Hepatocyte (in vitro differentiated cells): ENCODE results near the gene VASN. TPM values are rescaled to one million over a fixed set of nuclear protein-coding genes. Genes with fewer than 3 reads are reported as not detected.
A peak's percentile ranks its signal among the peaks of the same experiment; 100 is the strongest.

Source experiments
- DNase-seq: peaks from one replicate; pipeline ENCODE4 v3.0.0-alpha.2; 2016; ENCODE audit warnings: low spot score
- H2AFZ ChIP-seq: fragments of 200-600 bp; sonication (generic); 2 replicates; pipeline ENCODE4 v1.6.0; 2016; ENCODE audit warnings: antibody characterized with exemption, mild to moderate bottlenecking
- H3K27ac ChIP-seq: fragments of 200-600 bp; sonication (generic); 2 replicates; pipeline ENCODE4 v1.5.1; 2016; ENCODE audit warnings: mild to moderate bottlenecking
- H3K27me3 ChIP-seq: fragments of 200-600 bp; sonication (generic); 2 replicates; pipeline ENCODE4 v1.6.1; 2016
- H3K36me3 ChIP-seq: fragments of 200-600 bp; sonication (generic); replicated peaks from 2 replicates; pipeline ENCODE4 v1.5.1; 2016; ENCODE audit warnings: low read depth; ENCODE audit not compliant: insufficient read depth
- H3K4me1 ChIP-seq: fragments of 200-600 bp; sonication (generic); 2 replicates; pipeline ENCODE4 v1.5.1; 2016; ENCODE audit warnings: mild to moderate bottlenecking, moderate library complexity; ENCODE audit not compliant: insufficient read depth
- H3K4me2 ChIP-seq: fragments of 200-600 bp; sonication (generic); 2 replicates; pipeline ENCODE4 v1.6.0; 2016
- H3K4me3 ChIP-seq: fragments of 200-600 bp; sonication (generic); 2 replicates; pipeline ENCODE4 v1.5.1; 2016; ENCODE audit warnings: mild to moderate bottlenecking
- H3K79me2 ChIP-seq: fragments of 200-600 bp; sonication (generic); 2 replicates; pipeline ENCODE4 v1.6.0; 2017; ENCODE audit warnings: mild to moderate bottlenecking
- H3K9me2 ChIP-seq: fragments of 200-600 bp; sonication (generic); replicated peaks from 2 replicates; pipeline ENCODE4 v1.6.0; 2017; ENCODE audit warnings: mild to moderate bottlenecking; ENCODE audit not compliant: insufficient read depth
- H3K9me3 ChIP-seq: fragments of 200-600 bp; sonication (generic); 2 replicates; pipeline ENCODE4 v1.5.1; 2016; ENCODE audit warnings: low read depth, mild to moderate bottlenecking
- H4K20me1 ChIP-seq: fragments of 200-600 bp; sonication (generic); 2 replicates; pipeline ENCODE4 v1.6.0; 2016; ENCODE audit warnings: mild to moderate bottlenecking; ENCODE audit not compliant: insufficient read depth, poor library complexity, severe bottlenecking
- CTCF ChIP-seq: fragments of 200-600 bp; sonication (generic); IDR thresholded peaks from 2 replicates; pipeline ENCODE4 v1.5.1; 2016; ENCODE audit warnings: antibody characterized with exemption, mild to moderate bottlenecking; ENCODE audit not compliant: poor library complexity
- EZH2 ChIP-seq: fragments of 200-600 bp; sonication (generic); IDR thresholded peaks from 2 replicates; pipeline ENCODE4 v1.6.1; 2016; ENCODE audit warnings: antibody characterized with exemption, mild to moderate bottlenecking, borderline replicate concordance
- EZH2phosphoT487 ChIP-seq: fragments of 200-600 bp; sonication (generic); IDR thresholded peaks from one replicate; pipeline ENCODE4 v1.6.1; 2018; ENCODE audit warnings: antibody characterized with exemption, mild to moderate bottlenecking, low read depth, moderate library complexity; ENCODE audit not compliant: unreplicated experiment, severe bottlenecking
- WGBS: methylation state at CpG from one replicate; pipeline ENCODE4 v1.1.6; 2016; ENCODE audit warnings: low lambda C conversion rate; ENCODE audit errors: missing lambda C conversion rate; 5-methylcytosine and 5-hydroxymethylcytosine counted together
- polyA plus RNA-seq: library from polyadenylated mRNA; unstranded; fragments of >200 nt; fragmentation: Nextera tagmentation; extraction: Ambion mirVana; gene quantifications from 2 replicates; pipeline ENCODE4 v1.2.1, GENCODE V29; 2016
- total RNA-seq: library from RNA; depleted of rRNA; stranded (reverse); fragments of >200 nt; gene quantifications from 2 replicates; pipeline ENCODE4 v1.2.3, GENCODE V29; 2014

VASN gene
- total and polyA plus RNA-seq, 2 experiments from 2014 or later = 12.1 to 64.2 TPM

GRCh38 chr16:4349332-4349731 is 22.3 kb upstream of the VASN start:
- Histone ChIP-seq H3K4me2 (no peak overlapping the region), H4K20me1 (peaks cover 8% of the 10 kb centered on the region), H2AFZ (no peak overlapping the region), H3K4me3 (no peak overlapping the region), H3K4me1 (peaks cover 15% of the 10 kb centered on the region), H3K9me3 (no peaks in the 10 kb centered on the region), H3K79me2 (peaks cover 50% of the 10 kb centered on the region), H3K36me3 (no peaks in the 10 kb centered on the region), H3K9me2 (no peaks in the 10 kb centered on the region), H3K27ac (no peak overlapping the region), H3K27me3 (no peaks in the 10 kb centered on the region)
- no peak for DNase-seq
- 98% methylated on average over 5 of the region's 5 CpGs for WGBS
- TF ChIP-seq CTCF (no peak), EZH2phosphoT487 (no peak), EZH2 (no peak)

GRCh38 chr16:4350365-4350786 is 21.3 kb upstream of the VASN start:
- TF ChIP-seq EZH2phosphoT487 = no peak
- no peak for TF ChIP-seq EZH2
- no peak for TF ChIP-seq CTCF
- Histone ChIP-seq H4K20me1 (peaks cover 8% of the 10 kb centered on the region), H3K4me2 (peak overlapping the region; percentile 90), H3K9me3 (no peaks in the 10 kb centered on the region), H3K9me2 (no peaks in the 10 kb centered on the region), H3K4me3 (peak overlapping the region; percentile 86), H3K79me2 (peaks cover 49% of the 10 kb centered on the region), H3K27ac (peak overlapping the region; percentile 86), H3K4me1 (peaks cover 15% of the 10 kb centered on the region), H2AFZ (peak overlapping the region; percentile 43), H3K27me3 (no peaks in the 10 kb centered on the region), H3K36me3 (no peaks in the 10 kb centered on the region)
- DNase-seq = no peak
- WGBS = 39% methylated on average over 24 of the region's 24 CpGs

- 1% methylated on average over 57 of the region's 81 CpGs for WGBS
- H3K9me2 ChIP-seq = no peaks in the 10 kb centered on the region
Observed at GRCh38 chr16:4350787-4351659, 20.6 kb upstream of the VASN start, which contains the start of gene PAM16. TSS of gene PAM16 (minus strand) at chr16:4351321. CDS start at chr16:4351234, 87 bp downstream.

More at GRCh38 chr16:4350787-4351659, 20.6 kb upstream of the VASN start, which contains the start of gene PAM16:
- H3K9me3 ChIP-seq = no peaks in the 10 kb centered on the region
- peak; percentile 98 for DNase-seq
- peak within 1 kb of the TSS; percentile 86 for H3K4me3 ChIP-seq
- TF ChIP-seq EZH2phosphoT487 = no peak
- peak; percentile 19 for TF ChIP-seq CTCF
- no peaks in the 10 kb centered on the region for H3K27me3 ChIP-seq
- no peaks in the 10 kb centered on the region for H3K36me3 ChIP-seq
- peaks cover 15% of the 10 kb centered on the region for H3K4me1 ChIP-seq
- peaks cover 8% of the 10 kb centered on the region for H4K20me1 ChIP-seq
- H3K4me2 ChIP-seq = peak within 1 kb of the TSS; percentile 90
- peak within 1 kb of the TSS; percentile 86 for H3K27ac ChIP-seq
- H3K79me2 ChIP-seq = peaks cover 43% of the 10 kb centered on the region
- peak within 1 kb of the TSS; percentile 43 for H2AFZ ChIP-seq
